ENCODE results near the gene CPA2. TPM values are rescaled to one million over a fixed set of nuclear protein-coding genes. Genes with fewer than 3 reads are reported as not detected.
A peak's percentile ranks its signal among the peaks of the same experiment; 100 is the strongest.
"Not testable (repeated sequence)": the region's sequence is repeated elsewhere in the genome, so short reads cannot be mapped to it uniquely, and the experiment has no call there.

The CPA2 gene
- polyA plus RNA-seq, 4 donors: 12.9 to 25.4 (median 15.1) TPM

DNA sequence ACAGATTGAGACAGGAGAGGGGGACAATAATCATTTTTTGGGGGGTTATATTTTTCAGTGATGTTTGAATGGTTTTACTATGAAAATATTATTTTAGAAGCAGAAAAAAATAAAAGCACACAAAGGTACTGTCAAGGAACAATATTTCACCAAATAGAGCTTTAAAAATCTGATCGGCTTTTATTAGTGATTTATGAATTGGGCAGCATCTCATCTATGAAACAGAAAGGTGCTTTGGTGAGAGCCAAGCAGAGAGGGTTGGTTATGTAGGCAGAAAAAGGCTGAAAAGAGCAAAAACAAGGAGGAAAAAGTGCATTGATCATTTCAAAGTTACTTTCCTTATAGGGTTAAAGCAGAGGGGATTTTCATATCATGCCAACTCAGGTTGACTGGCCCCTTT, 26.4 kb upstream of the CPA2 start:
- Histone ChIP-seq H3K27ac (ENCODE audit: low read depth in 1 of 3, low read length in 2 of 3) (no peak overlapping the region), H3K36me3 (ENCODE audit: control insufficient read depth in 3 of 3, insufficient read depth in 2 of 3, low read depth in 1 of 3, low read length in 3 of 3) (no peaks in the 10 kb centered on the region), H3K4me3 (ENCODE audit: low read depth in 1 of 3, low read length in 3 of 3) (no peak overlapping the region), H3K4me1 (ENCODE audit: control insufficient read depth in 3 of 3, insufficient read depth in 2 of 3, low read depth in 1 of 3, low read length in 2 of 3) (no peaks in the 10 kb centered on the region), H3K9me3 (ENCODE audit: control insufficient read depth in 2 of 2, insufficient read depth in 1 of 2, low read depth in 1 of 2, low read length in 1 of 2) (peaks cover 0 to under 1% of the 10 kb centered on the region in 2 donors), H3K27me3 (ENCODE audit: control insufficient read depth in 3 of 3, insufficient read depth in 3 of 3, low read length in 3 of 3) (no peaks in the 10 kb centered on the region)
- WGBS, 3 donors: 91 to 94% (median 94%) methylated on average over 1 of the region's 1 CpG
- DNase-seq (no peak), FAIRE-seq (no peak)

DNA sequence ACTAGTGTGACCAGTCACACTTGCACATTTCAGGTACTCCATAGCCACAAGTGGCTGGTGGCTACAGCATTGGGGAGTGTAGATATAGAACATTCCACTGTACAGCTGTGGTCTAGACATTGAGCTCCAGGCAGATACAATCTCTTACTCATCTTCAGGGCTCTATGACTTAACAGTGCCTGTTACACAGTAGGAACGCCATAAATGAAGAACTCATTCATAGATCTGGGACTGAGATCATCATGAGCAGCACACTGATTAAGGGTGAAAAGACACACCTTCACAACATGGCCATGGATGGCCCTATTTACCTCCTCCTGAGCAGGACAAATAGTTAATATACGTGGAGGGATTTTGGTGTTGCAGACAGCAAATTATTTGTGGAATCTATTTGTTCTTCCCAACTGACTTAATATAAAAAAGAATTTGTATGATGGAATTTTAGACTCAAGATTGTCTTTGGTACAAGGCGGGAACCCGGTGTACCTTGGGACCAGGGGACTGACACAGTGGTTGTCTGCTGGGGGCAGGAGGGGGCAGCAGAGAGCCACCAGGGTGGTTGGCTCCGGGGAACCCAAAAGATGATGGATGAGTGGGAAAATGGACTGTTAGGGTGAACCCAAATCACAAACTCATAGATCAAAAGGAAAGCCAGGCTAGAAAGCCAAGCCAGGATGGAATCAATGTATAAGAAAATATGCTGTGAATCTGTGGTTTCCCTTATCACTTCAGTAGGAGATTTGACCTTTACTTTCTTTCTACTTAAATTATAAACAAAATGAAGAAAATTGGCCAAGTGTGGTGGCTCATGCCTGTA, 24.3 kb upstream of the CPA2 start:
- FAIRE-seq (no peak), DNase-seq (peak; percentile 48 to 53)
- Histone ChIP-seq H3K4me3 (ENCODE audit: low read depth in 1 of 3, low read length in 3 of 3) (no peak overlapping the region), H3K27ac (ENCODE audit: low read depth in 1 of 3, low read length in 2 of 3) (no peak overlapping the region), H3K9me3 (ENCODE audit: control insufficient read depth in 2 of 2, insufficient read depth in 1 of 2, low read depth in 1 of 2, low read length in 1 of 2) (peaks cover 0 to 4% of the 10 kb centered on the region in 2 donors), H3K36me3 (ENCODE audit: control insufficient read depth in 3 of 3, insufficient read depth in 2 of 3, low read depth in 1 of 3, low read length in 3 of 3) (no peaks in the 10 kb centered on the region), H3K27me3 (ENCODE audit: control insufficient read depth in 3 of 3, insufficient read depth in 3 of 3, low read length in 3 of 3) (no peaks in the 10 kb centered on the region), H3K4me1 (ENCODE audit: control insufficient read depth in 3 of 3, insufficient read depth in 2 of 3, low read depth in 1 of 3, low read length in 2 of 3) (no peaks in the 10 kb centered on the region)
- 25 to 47% (median 27%) methylated on average over 5 of the region's 5 CpGs for WGBS, 3 donors

DNA sequence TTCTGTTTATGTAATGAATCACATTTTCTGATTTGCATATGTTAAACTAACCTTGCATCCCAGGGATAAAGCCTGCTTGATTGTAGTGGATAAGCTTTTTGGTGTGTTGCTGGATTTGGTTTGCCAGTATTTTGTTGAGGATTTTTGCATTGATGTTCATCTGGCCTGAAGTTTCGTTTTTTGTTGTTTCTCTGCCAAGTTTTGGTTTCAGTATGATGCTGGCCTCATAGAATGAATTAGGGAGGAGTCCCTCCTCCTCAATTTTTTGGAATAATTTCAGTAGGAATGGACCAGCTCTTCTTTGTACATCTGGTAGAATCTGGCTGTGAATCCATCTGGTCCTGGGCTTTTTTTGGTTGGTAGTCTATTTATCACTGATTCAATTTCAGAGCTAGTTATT, 23.2 kb upstream of the CPA2 start:
- not testable (repeated sequence) for H3K36me3 ChIP-seq (ENCODE audit: control insufficient read depth in 3 of 3, insufficient read depth in 2 of 3, low read depth in 1 of 3, low read length in 3 of 3); H3K27ac ChIP-seq (ENCODE audit: low read depth in 1 of 3, low read length in 2 of 3); H3K9me3 ChIP-seq (ENCODE audit: control insufficient read depth in 2 of 2, insufficient read depth in 1 of 2, low read depth in 1 of 2, low read length in 1 of 2); H3K4me1 ChIP-seq (ENCODE audit: control insufficient read depth in 3 of 3, insufficient read depth in 2 of 3, low read depth in 1 of 3, low read length in 2 of 3); H3K4me3 ChIP-seq (ENCODE audit: low read depth in 1 of 3, low read length in 3 of 3); H3K27me3 ChIP-seq (ENCODE audit: control insufficient read depth in 3 of 3, insufficient read depth in 3 of 3, low read length in 3 of 3); FAIRE-seq
- WGBS, 3 donors: 7 to 9% (median 7%) methylated on average over 1 of the region's 1 CpG
- peak in 1 of 2 donors; percentile 10 for DNase-seq

DNA sequence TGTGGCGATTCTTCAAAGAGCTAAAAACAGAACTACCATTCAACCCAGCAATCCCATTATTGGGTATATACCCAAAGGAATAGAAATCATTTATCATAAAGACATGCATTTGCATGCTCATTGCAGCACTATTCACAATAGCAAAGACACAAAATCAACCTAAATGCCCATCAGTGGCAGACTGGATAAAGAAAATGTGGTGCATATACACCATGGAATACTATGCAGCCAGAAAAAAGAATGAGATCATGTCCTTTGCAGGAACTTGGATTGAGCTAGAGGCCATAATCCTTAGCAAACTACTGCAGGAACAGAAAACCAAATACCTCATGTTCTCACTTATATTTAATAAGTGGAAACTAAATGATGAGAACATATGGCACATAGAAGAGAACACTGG, 20.2 kb upstream of the CPA2 start:
- H3K4me3 ChIP-seq (ENCODE audit: low read depth in 1 of 3, low read length in 3 of 3); FAIRE-seq: not testable (repeated sequence)

DNA sequence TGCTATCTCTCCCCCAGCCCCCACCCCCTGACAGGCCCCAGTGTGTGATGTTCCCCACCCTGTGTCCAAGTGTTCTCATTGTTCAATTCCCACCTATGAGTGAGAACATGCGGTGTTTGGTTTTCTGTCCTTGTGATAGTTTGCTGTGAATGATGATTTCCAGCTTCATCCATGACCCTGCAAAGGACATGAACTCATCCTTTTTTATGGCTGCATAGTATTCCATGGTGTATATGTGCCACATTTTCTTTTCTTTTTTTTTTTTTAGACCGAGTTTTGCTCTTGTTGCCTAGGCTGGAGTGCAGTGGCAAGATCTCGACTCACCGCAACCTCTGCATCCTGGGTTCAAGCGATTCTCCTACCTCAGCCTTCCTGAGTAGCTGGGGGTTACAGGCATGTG, 17.8 kb upstream of the CPA2 start:
- not testable (repeated sequence) for H3K27ac ChIP-seq (ENCODE audit: low read depth in 1 of 3, low read length in 2 of 3); H3K27me3 ChIP-seq (ENCODE audit: control insufficient read depth in 3 of 3, insufficient read depth in 3 of 3, low read length in 3 of 3); H3K4me3 ChIP-seq (ENCODE audit: low read depth in 1 of 3, low read length in 3 of 3); DNase-seq; H3K36me3 ChIP-seq (ENCODE audit: control insufficient read depth in 3 of 3, insufficient read depth in 2 of 3, low read depth in 1 of 3, low read length in 3 of 3); FAIRE-seq; H3K9me3 ChIP-seq (ENCODE audit: control insufficient read depth in 2 of 2, insufficient read depth in 1 of 2, low read depth in 1 of 2, low read length in 1 of 2); H3K4me1 ChIP-seq (ENCODE audit: control insufficient read depth in 3 of 3, insufficient read depth in 2 of 3, low read depth in 1 of 3, low read length in 2 of 3)
- 96 to 97% (median 96%) methylated on average over 5 of the region's 5 CpGs for WGBS, 3 donors

More for the DNA sequence above, 20.2 kb upstream of the CPA2 start:
- H3K9me3 ChIP-seq (ENCODE audit: control insufficient read depth in 2 of 2, insufficient read depth in 1 of 2, low read depth in 1 of 2, low read length in 1 of 2); DNase-seq; H3K4me1 ChIP-seq (ENCODE audit: control insufficient read depth in 3 of 3, insufficient read depth in 2 of 3, low read depth in 1 of 3, low read length in 2 of 3); H3K27ac ChIP-seq (ENCODE audit: low read depth in 1 of 3, low read length in 2 of 3); H3K36me3 ChIP-seq (ENCODE audit: control insufficient read depth in 3 of 3, insufficient read depth in 2 of 3, low read depth in 1 of 3, low read length in 3 of 3); H3K27me3 ChIP-seq (ENCODE audit: control insufficient read depth in 3 of 3, insufficient read depth in 3 of 3, low read length in 3 of 3): not testable (repeated sequence)
- 87 to 100% (median 93%) methylated on average over 1 of the region's 1 CpG for WGBS, 3 donors

DNA sequence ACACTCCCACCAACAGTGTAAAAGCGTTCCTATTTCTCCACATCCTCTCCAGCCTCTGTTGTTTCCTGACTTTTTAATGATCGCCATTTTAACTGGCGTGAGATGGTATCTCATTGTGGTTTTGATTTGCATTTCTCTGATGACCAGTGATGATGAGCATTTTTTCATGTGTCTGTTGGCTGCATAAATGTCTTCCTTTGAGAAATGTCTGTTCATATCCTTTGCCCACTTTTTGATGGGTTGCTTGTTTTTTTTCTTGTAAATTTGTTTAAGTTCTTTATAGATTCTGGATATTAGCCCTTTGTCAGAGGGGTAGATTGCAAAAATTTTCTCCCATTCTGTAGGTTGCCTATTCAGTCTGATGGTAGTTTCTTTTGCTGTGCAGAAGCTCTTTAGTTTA, 17.0 kb upstream of the CPA2 start:
- not testable (repeated sequence) for DNase-seq; FAIRE-seq; H3K27me3 ChIP-seq (ENCODE audit: control insufficient read depth in 3 of 3, insufficient read depth in 3 of 3, low read length in 3 of 3); H3K4me1 ChIP-seq (ENCODE audit: control insufficient read depth in 3 of 3, insufficient read depth in 2 of 3, low read depth in 1 of 3, low read length in 2 of 3); H3K27ac ChIP-seq (ENCODE audit: low read depth in 1 of 3, low read length in 2 of 3); H3K9me3 ChIP-seq (ENCODE audit: control insufficient read depth in 2 of 2, insufficient read depth in 1 of 2, low read depth in 1 of 2, low read length in 1 of 2); H3K4me3 ChIP-seq (ENCODE audit: low read depth in 1 of 3, low read length in 3 of 3); H3K36me3 ChIP-seq (ENCODE audit: control insufficient read depth in 3 of 3, insufficient read depth in 2 of 3, low read depth in 1 of 3, low read length in 3 of 3)
- 87 to 89% (median 87%) methylated on average over 3 of the region's 3 CpGs for WGBS, 3 donors

DNA sequence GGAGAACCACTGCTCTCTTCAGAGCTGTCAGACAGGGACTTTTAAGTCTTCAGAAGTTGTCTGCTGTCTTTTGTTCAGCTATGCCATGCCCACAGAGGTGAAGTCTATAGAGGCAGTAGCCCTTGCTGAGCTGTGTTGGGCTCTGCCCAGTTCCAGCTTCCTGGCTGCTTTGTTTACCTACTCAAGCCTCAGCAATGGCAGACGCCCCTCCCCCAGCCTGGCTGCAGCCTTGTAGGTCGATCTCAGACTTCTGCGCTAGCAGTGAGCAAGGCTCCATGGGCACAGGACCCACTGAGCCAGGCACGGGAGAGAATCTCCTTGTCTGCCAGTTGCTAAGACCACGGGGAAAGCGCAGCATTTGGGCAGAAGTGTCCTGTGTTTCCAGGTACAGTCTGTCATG, 12.1 kb upstream of the CPA2 start:
- 79 to 84% (median 84%) methylated on average over 6 of the region's 6 CpGs for WGBS, 3 donors
- no peak for DNase-seq
- H3K4me3 ChIP-seq (ENCODE audit: low read depth in 1 of 3, low read length in 3 of 3): no peak overlapping the region

DNA sequence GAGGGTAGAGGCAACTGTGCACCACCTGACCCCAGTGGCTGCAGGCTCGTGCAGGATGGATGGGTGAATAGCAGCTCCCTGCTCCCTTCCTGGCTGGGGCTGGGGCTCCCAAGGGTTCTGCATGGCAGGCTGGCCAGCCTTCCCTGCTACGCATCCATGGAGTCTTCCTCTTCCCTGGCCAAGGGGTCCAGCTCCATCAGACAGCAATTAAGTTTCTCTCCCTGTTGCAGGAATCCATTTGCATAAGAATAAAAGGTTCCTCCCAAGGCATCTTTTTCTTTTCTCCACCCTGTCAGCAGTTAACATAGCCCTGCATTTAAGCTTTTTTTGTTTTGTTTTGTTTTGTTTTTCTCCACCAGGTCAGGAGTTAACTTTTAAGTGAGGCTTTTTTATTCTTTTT, 10.0 kb upstream of the CPA2 start:
- DNase-seq: no peak
- Histone ChIP-seq H3K27ac (ENCODE audit: low read depth in 1 of 3, low read length in 2 of 3) (no peak overlapping the region), H3K27me3 (ENCODE audit: control insufficient read depth in 3 of 3, insufficient read depth in 3 of 3, low read length in 3 of 3) (peaks cover 0 to 8% (median 0%) of the 10 kb centered on the region in 3 donors), H3K4me1 (ENCODE audit: control insufficient read depth in 3 of 3, insufficient read depth in 2 of 3, low read depth in 1 of 3, low read length in 2 of 3) (no peaks in the 10 kb centered on the region), H3K9me3 (ENCODE audit: control insufficient read depth in 2 of 2, insufficient read depth in 1 of 2, low read depth in 1 of 2, low read length in 1 of 2) (peaks cover 2 to 45% of the 10 kb centered on the region in 2 donors), H3K4me3 (ENCODE audit: low read depth in 1 of 3, low read length in 3 of 3) (no peak overlapping the region), H3K36me3 (ENCODE audit: control insufficient read depth in 3 of 3, insufficient read depth in 2 of 3, low read depth in 1 of 3, low read length in 3 of 3) (no peaks in the 10 kb centered on the region)
- no peak for FAIRE-seq
- 77 to 86% (median 81%) methylated on average over 2 of the region's 2 CpGs for WGBS, 3 donors

More for the DNA sequence above, 12.1 kb upstream of the CPA2 start:
- no peak for FAIRE-seq
- peaks cover 0 to 5% (median 0%) of the 10 kb centered on the region in 3 donors for H3K27me3 ChIP-seq (ENCODE audit: control insufficient read depth in 3 of 3, insufficient read depth in 3 of 3, low read length in 3 of 3)
- H3K4me1 ChIP-seq (ENCODE audit: control insufficient read depth in 3 of 3, insufficient read depth in 2 of 3, low read depth in 1 of 3, low read length in 2 of 3): no peaks in the 10 kb centered on the region
- H3K36me3 ChIP-seq (ENCODE audit: control insufficient read depth in 3 of 3, insufficient read depth in 2 of 3, low read depth in 1 of 3, low read length in 3 of 3): no peaks in the 10 kb centered on the region
- H3K9me3 ChIP-seq (ENCODE audit: control insufficient read depth in 2 of 2, insufficient read depth in 1 of 2, low read depth in 1 of 2, low read length in 1 of 2): peaks cover 2 to 30% of the 10 kb centered on the region in 2 donors
- no peak overlapping the region for H3K27ac ChIP-seq (ENCODE audit: low read depth in 1 of 3, low read length in 2 of 3)
